Measurements from ENCODE around the gene STRIP2.

DNA sequence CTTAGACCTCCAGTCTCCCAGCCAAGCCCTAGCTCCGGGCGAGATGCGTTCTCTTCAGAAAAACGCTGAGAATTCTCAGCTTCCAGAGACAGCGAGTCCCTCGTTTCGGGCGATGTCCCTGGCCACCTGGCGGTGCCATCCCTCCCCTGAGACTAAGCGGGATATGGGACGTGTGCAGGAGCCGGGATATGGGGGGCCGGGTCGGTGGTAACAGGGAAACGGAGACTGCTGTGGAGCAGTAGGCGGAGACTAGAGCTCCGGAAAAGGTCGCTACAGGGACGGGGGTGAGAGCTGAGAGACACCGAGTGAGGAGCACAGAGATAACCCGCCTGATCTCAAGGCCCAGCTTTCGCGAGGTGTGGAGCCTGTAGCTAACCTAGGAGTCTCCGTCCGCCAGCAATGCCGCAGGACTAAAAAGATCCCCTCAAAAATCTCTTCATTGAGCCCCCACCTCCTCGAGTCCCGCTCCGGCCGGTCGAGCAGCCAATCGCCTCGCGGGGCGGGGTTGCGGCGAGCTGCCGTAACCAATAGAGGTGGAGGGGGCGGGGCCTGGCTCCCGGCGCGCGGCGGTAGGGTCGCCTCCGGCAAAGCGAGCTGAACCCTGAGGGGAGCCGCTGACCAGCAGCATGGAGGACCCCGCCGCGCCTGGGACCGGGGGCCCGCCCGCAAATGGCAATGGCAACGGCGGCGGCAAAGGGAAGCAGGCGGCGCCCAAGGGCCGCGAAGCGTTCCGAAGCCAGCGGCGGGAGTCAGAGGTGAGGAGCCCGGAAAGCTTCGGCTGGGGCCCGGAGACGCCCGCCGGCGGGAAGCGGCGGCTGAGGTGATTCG, at the start of gene STRIP2:
- peak in 2 of 4 donors; percentile 44 to 71 for TF ChIP-seq POLR2A (IDR thresholded peaks at IDR 0.05)
- TF ChIP-seq, protein P1, sequence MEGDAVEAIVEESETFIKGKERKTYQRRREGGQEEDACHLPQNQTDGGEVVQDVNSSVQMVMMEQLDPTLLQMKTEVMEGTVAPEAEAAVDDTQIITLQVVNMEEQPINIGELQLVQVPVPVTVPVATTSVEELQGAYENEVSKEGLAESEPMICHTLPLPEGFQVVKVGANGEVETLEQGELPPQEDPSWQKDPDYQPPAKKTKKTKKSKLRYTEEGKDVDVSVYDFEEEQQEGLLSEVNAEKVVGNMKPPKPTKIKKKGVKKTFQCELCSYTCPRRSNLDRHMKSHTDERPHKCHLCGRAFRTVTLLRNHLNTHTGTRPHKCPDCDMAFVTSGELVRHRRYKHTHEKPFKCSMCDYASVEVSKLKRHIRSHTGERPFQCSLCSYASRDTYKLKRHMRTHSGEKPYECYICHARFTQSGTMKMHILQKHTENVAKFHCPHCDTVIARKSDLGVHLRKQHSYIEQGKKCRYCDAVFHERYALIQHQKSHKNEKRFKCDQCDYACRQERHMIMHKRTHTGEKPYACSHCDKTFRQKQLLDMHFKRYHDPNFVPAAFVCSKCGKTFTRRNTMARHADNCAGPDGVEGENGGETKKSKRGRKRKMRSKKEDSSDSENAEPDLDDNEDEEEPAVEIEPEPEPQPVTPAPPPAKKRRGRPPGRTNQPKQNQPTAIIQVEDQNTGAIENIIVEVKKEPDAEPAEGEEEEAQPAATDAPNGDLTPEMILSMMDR (IDR thresholded peaks at IDR 0.05): peak in 2 of 6 experiments; percentile 23 to 34
